Measurements from ENCODE around the gene SGPL1. TPM values are rescaled to one million over a fixed set of nuclear protein-coding genes. Genes with fewer than 3 reads are reported as not detected.

The SGPL1 gene
- total and polyA plus RNA-seq, 5 donors from 2014 or later = 12.8 to 30.4 (median 15.0) TPM

DNA sequence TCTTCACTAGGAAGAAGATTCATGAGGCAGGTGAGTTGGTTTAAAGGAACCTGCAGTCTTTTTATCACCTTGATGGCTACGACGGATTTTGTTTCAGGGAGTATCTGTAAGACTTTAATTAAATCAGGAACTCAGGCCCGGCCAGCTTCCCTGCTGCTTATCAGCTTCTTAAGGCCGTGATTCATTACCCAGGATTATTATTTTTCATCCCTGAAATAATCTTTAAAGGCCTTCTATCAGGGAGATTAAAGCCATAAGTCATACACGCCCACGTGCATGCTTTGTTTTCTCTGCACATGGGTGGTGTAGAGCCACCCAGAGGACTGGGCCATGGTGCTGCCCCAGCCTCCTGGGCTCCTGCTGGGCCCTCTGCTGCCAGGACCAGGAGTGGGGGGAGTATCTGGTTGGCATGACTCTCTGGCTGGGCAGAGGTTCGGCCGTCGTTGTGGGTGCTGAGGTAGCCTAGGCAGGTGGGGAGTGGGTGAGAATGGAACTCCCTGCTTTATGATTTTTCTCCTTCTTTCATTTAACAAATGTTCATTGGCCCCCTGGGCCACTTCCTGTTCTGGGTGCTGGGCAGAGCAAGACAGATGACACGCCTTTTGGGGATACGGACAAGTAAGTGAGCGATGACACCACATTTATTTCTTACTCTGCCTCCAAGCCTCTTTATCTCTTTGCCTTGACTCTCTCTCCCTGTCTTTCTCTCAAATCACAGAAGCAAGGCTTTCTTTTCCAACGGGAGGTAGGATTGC, 111.6 kb downstream of the SGPL1 start:
- Histone ChIP-seq H3K36me3 (ENCODE audit: control insufficient read depth, insufficient read depth, low read length) (no peaks in the 10 kb centered on the region), H3K4me3 (ENCODE audit: low read depth, low read length) (no peak overlapping the region), H3K4me1 (ENCODE audit: control insufficient read depth, insufficient read depth, low read length, poor library complexity, severe bottlenecking) (no peaks in the 10 kb centered on the region), H3K9me3 (ENCODE audit: control insufficient read depth in 2 of 2, low read length in 2 of 2) (no peaks in the 10 kb centered on the region), H3K27ac (ENCODE audit: insufficient read depth, low read length, poor library complexity, severe bottlenecking) (no peak overlapping the region), H3K27me3 (ENCODE audit: control insufficient read depth, insufficient read depth, low read length) (peaks cover 3% of the 10 kb centered on the region)
- H3K36me3 Mint-ChIP-seq = no peaks in the 10 kb centered on the region
- H3K9me3 Mint-ChIP-seq = peaks cover 0 to 3% (median 0%) of the 10 kb centered on the region in 7 donors
- no peak overlapping the region for H3K27ac Mint-ChIP-seq
- DNase-seq (no peak), ATAC-seq (ENCODE audit: low read depth in 2 of 2) (no peak)
- H3K27me3 Mint-ChIP-seq = no peaks in the 10 kb centered on the region
- no peak overlapping the region for H3K4me3 Mint-ChIP-seq
- H3K4me1 Mint-ChIP-seq = peaks cover 0 to 9% (median 3%) of the 10 kb centered on the region in 4 donors

DNA sequence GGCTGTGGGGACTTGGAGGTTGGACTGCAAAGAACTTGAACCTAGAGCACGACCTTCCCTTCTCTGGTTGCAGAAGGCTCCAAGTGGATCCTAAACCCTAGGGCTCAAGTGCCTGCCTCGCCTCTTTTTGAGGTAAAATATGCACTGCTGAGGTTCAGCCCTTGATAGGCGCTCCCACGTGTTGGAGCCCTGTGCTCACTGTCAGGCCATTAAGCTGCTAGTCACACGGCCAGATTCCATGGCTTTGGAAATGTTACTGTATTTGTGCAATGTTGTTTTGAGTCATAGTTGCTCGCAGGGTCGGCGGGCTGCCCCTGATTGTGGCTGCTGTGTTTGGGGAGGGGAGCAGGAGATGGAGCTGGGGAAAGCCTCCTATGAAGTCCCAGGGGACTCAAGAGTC, 112.4 kb downstream of the SGPL1 start:
- Histone ChIP-seq H3K9me3 (ENCODE audit: control insufficient read depth in 2 of 2, low read length in 2 of 2) (no peaks in the 10 kb centered on the region), H3K36me3 (ENCODE audit: control insufficient read depth, insufficient read depth, low read length) (no peaks in the 10 kb centered on the region), H3K4me3 (ENCODE audit: low read depth, low read length) (no peak overlapping the region), H3K4me1 (ENCODE audit: control insufficient read depth, insufficient read depth, low read length, poor library complexity, severe bottlenecking) (no peaks in the 10 kb centered on the region), H3K27me3 (ENCODE audit: control insufficient read depth, insufficient read depth, low read length) (peaks cover 3% of the 10 kb centered on the region), H3K27ac (ENCODE audit: insufficient read depth, low read length, poor library complexity, severe bottlenecking) (no peak overlapping the region)
- Mint-ChIP-seq H3K4me3 (no peak overlapping the region), H3K27ac (peak overlapping the region in 1 of 3 donors; percentile 60), H3K9me3 (peaks cover 0 to 3% (median 0%) of the 10 kb centered on the region in 7 donors), H3K36me3 (no peaks in the 10 kb centered on the region), H3K4me1 (peaks cover 0 to 9% (median 3%) of the 10 kb centered on the region in 4 donors), H3K27me3 (no peaks in the 10 kb centered on the region)
- no peak for ATAC-seq (ENCODE audit: low read depth in 2 of 2)
- no peak for DNase-seq

DNA sequence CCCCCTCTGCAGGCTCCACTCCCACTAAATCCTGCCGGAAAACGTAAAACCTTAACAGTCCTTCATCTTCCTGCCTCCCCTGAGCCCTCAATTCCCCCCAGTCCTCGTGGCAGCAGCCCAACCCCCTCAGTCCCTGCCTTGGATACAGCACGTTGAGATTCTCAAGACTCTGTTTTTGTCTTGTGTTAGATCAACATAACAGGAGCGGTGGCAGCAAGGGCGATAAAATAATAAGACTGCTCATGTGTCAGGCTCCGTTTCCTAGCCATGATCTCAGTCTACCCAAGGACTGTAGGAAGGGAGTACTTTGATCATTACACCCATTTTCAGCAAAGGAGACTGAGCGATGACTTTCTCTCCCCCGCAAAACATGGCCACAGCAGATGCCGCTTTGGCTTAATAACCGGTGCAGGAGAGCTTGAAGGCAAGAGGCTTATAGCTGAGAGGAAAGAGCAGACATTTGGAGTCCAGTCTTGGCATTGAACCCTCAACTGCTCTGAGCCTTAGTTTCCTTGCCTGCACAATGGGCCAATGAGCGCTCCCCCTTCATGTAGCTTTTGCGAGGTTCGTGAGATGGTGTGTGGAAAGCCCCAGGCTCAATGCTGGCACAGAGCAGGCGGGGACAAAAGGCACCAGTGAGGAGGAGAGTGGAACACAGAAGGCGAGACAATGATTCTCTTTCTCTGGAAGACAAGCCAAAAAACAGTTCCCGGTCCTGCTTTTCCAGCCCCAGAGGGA, 114.7 kb downstream of the SGPL1 start:
- Mint-ChIP-seq H3K4me3 (no peak overlapping the region), H3K9me3 (peaks cover 0 to 3% (median 0%) of the 10 kb centered on the region in 7 donors), H3K36me3 (no peaks in the 10 kb centered on the region), H3K4me1 (peaks cover 0 to 5% (median under 1%) of the 10 kb centered on the region in 4 donors), H3K27me3 (no peaks in the 10 kb centered on the region), H3K27ac (no peak overlapping the region)
- ATAC-seq (ENCODE audit: low read depth in 2 of 2) (no peak), DNase-seq (no peak)
- H3K27ac ChIP-seq (ENCODE audit: insufficient read depth, low read length, poor library complexity, severe bottlenecking) = no peak overlapping the region
- no peak overlapping the region for H3K4me3 ChIP-seq (ENCODE audit: low read depth, low read length)
- no peaks in the 10 kb centered on the region for H3K4me1 ChIP-seq (ENCODE audit: control insufficient read depth, insufficient read depth, low read length, poor library complexity, severe bottlenecking)
- no peaks in the 10 kb centered on the region for H3K36me3 ChIP-seq (ENCODE audit: control insufficient read depth, insufficient read depth, low read length)
- H3K9me3 ChIP-seq (ENCODE audit: control insufficient read depth in 2 of 2, low read length in 2 of 2) = no peaks in the 10 kb centered on the region
- H3K27me3 ChIP-seq (ENCODE audit: control insufficient read depth, insufficient read depth, low read length) = no peaks in the 10 kb centered on the region

Other genes with a start within 250 kb of the SGPL1 start
- gene PRF1, start 213.2 kb upstream of the SGPL1 start, total RNA-seq = 32.4 TPM
- gene PRF1, start 213.2 kb upstream of the SGPL1 start, polyA plus RNA-seq = 100 to 1,000 TPM; 130 to 187 (median 154) TPM
- not detected for gene ADAMTS14, start 143.4 kb upstream of the SGPL1 start, total RNA-seq
- not detected for gene ADAMTS14, start 143.4 kb upstream of the SGPL1 start, polyA plus RNA-seq
- gene TBATA, start 30.6 kb upstream of the SGPL1 start, total RNA-seq = not detected
- gene TBATA, start 30.6 kb upstream of the SGPL1 start, polyA plus RNA-seq = not detected
- gene PCBD1, start 72.6 kb downstream of the SGPL1 start, total RNA-seq = 14.0 TPM
- gene PCBD1, start 72.6 kb downstream of the SGPL1 start, polyA plus RNA-seq = 10 to 100 TPM; 28.1 to 41.7 (median 32.0) TPM

Data from CD4-positive, CD25-positive, alpha-beta regulatory T cell (primary cell).